ENCODE data around the gene TDRD7.

TDRD7 gene

GRCh38 chr9:97398999-97399758, 12.7 kb upstream of the TDRD7 start:
- Histone ChIP-seq H3K4me1 (no peaks in the 10 kb centered on the region), H3K4me3 (ENCODE audit: low read depth, low read length) (no peak overlapping the region), H3K36me3 (no peaks in the 10 kb centered on the region), H3K27me3 (no peaks in the 10 kb centered on the region), H3K9me3 (no peaks in the 10 kb centered on the region)
- peak; percentile 79 for DNase-seq
- TF ChIP-seq, protein P1, sequence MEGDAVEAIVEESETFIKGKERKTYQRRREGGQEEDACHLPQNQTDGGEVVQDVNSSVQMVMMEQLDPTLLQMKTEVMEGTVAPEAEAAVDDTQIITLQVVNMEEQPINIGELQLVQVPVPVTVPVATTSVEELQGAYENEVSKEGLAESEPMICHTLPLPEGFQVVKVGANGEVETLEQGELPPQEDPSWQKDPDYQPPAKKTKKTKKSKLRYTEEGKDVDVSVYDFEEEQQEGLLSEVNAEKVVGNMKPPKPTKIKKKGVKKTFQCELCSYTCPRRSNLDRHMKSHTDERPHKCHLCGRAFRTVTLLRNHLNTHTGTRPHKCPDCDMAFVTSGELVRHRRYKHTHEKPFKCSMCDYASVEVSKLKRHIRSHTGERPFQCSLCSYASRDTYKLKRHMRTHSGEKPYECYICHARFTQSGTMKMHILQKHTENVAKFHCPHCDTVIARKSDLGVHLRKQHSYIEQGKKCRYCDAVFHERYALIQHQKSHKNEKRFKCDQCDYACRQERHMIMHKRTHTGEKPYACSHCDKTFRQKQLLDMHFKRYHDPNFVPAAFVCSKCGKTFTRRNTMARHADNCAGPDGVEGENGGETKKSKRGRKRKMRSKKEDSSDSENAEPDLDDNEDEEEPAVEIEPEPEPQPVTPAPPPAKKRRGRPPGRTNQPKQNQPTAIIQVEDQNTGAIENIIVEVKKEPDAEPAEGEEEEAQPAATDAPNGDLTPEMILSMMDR (IDR thresholded peaks at IDR 0.05; ENCODE audit: low read depth, low read length): peak; percentile 96

DNA sequence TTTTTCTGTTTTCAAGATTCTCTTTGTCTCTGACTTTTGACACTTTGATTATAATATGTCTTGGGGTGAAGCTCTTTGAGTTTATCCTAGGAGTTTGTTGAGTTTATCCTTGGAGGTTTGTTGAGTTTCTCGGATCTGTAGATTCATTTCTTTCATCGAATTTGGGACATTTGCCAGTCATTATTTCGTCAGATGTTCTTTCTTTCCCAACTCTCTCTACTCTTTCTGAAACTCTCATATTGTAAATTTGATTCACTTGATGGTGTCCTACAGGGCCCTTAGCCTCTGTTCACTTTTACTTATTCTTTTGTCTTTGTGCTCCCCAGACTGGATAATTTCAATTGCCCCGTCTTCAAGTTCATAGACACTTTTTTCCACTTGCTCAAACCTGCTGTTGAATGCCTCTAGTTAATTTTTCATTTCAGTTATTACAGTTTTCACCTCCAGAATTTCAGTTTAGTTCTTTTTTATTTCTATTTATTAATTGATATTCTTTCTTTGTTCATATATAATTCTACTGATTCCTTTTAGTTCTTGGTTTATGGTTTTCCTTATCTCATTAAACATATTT, 8.1 kb upstream of the TDRD7 start:
- Histone ChIP-seq H3K4me1 (no peaks in the 10 kb centered on the region), H3K9me3 (no peaks in the 10 kb centered on the region), H3K4me3 (ENCODE audit: low read depth, low read length) (no peak overlapping the region), H3K27me3 (peaks cover 9% of the 10 kb centered on the region), H3K36me3 (no peaks in the 10 kb centered on the region)
- DNase-seq: no peak
- TF ChIP-seq, protein P1 (IDR thresholded peaks at IDR 0.05; ENCODE audit: low read depth, low read length): no peak

GRCh38 chr9:97405551-97405950, 6.3 kb upstream of the TDRD7 start:
- no peaks in the 10 kb centered on the region for H3K36me3 ChIP-seq
- H3K4me3 ChIP-seq (ENCODE audit: low read depth, low read length): no peak overlapping the region
- H3K4me1 ChIP-seq: no peaks in the 10 kb centered on the region
- H3K9me3 ChIP-seq: no peaks in the 10 kb centered on the region
- no peak for DNase-seq
- TF ChIP-seq, protein P1 (IDR thresholded peaks at IDR 0.05; ENCODE audit: low read depth, low read length): no peak
- peaks cover 12% of the 10 kb centered on the region for H3K27me3 ChIP-seq

DNA sequence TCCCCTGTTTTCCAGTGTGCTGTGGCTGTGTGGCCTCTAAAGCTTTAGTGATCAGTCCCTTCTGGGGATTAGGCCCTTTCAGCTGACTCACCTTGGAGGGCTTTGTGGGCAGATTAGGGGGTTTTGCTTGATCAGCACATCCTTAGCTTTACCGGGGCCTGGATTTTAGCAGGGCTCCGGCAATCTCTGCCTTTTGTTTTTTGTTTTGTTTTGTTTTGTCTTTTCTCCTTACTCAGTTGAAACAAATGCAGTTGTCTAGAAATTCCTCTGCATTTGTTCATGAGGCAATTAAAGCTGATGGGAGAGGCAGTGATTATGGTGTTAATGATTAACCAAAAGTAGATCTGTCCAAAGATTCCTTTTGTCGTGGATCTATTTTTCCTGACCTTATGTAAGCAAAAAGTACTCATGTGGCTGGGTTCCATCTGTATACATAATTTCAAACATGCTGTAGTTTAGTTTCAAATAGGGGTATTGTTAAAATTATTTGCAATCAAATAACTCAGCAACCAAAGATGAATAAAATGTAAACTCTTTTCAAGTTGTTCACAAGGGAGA, 5.2 kb upstream of the TDRD7 start:
- Histone ChIP-seq H3K36me3 (no peaks in the 10 kb centered on the region), H3K4me1 (no peaks in the 10 kb centered on the region), H3K27me3 (peaks cover 12% of the 10 kb centered on the region), H3K4me3 (ENCODE audit: low read depth, low read length) (no peak overlapping the region), H3K9me3 (no peaks in the 10 kb centered on the region)
- TF ChIP-seq, protein P1 (IDR thresholded peaks at IDR 0.05; ENCODE audit: low read depth, low read length): no peak
- no peak for DNase-seq

- TF ChIP-seq, protein P1 (IDR thresholded peaks at IDR 0.05; ENCODE audit: low read depth, low read length): no peak
- H3K27me3 ChIP-seq: peaks cover 24% of the 10 kb centered on the region
- no peaks in the 10 kb centered on the region for H3K9me3 ChIP-seq
- H3K4me3 ChIP-seq (ENCODE audit: low read depth, low read length): no peak overlapping the region
- no peaks in the 10 kb centered on the region for H3K36me3 ChIP-seq
- no peak for DNase-seq
- H3K4me1 ChIP-seq: no peaks in the 10 kb centered on the region; the same call in 1 of the 2 replicates
Observed at GRCh38 chr9:97408562-97408961, 3.3 kb upstream of the TDRD7 start.

DNA sequence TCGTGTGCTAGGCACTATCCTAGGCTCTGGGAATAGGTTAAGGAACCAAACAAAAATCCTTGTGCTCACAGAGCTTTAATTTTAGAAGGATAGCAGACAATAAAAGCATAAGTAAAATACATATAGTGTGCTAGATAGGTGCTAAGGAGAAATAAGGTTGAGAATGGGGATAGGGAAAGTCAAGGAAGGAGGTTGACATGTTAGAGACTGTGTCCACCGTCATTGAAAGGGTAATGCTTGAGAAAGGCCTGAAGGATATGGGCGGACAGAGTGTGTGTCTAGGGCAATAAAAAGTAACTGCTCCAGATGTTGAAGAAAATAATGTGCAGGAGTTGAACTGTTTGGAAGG, 482 bp upstream of the TDRD7 start:
- Histone ChIP-seq H3K4me1 (no peaks in the 10 kb centered on the region; the same call in 1 of the 2 replicates), H3K9me3 (no peaks in the 10 kb centered on the region), H3K36me3 (no peaks in the 10 kb centered on the region), H3K27me3 (peaks cover 24% of the 10 kb centered on the region), H3K4me3 (ENCODE audit: low read depth, low read length) (peak overlapping the region; percentile 54)
- TF ChIP-seq, protein P1 (IDR thresholded peaks at IDR 0.05; ENCODE audit: low read depth, low read length): no peak
- DNase-seq: no peak

Data from BE2C (cell line).